Caki2 (cell line): ENCODE results near the gene CD300LF. TPM values are rescaled to one million over a fixed set of nuclear protein-coding genes. Genes with fewer than 3 reads are reported as not detected.

Experiments used
- DNase-seq: peaks from one replicate; pipeline ENCODE4 v3.0.0-alpha.2; 2015; ENCODE audit warnings: low read depth
- in situ Hi-C: cut with HindIII; loops from 2 replicates; pipeline ENCODE4 v1.10.0; 2016; ENCODE audit warnings: low sequenced_read_pairs, low pct_unique_long_range_greater_than_20kb, mixed read lengths
- total RNA-seq: library from RNA; depleted of rRNA; stranded (reverse); fragments of >200 nt; shearing (Covaris generic); gene quantifications from 2 replicates; pipeline ENCODE4 v1.2.3, GENCODE V29; 2014; ENCODE audit warnings: low replicate concordance; rRNA removed

CD300LF gene
- total RNA-seq, 1 experiment from 2014 or later = not detected

DNA sequence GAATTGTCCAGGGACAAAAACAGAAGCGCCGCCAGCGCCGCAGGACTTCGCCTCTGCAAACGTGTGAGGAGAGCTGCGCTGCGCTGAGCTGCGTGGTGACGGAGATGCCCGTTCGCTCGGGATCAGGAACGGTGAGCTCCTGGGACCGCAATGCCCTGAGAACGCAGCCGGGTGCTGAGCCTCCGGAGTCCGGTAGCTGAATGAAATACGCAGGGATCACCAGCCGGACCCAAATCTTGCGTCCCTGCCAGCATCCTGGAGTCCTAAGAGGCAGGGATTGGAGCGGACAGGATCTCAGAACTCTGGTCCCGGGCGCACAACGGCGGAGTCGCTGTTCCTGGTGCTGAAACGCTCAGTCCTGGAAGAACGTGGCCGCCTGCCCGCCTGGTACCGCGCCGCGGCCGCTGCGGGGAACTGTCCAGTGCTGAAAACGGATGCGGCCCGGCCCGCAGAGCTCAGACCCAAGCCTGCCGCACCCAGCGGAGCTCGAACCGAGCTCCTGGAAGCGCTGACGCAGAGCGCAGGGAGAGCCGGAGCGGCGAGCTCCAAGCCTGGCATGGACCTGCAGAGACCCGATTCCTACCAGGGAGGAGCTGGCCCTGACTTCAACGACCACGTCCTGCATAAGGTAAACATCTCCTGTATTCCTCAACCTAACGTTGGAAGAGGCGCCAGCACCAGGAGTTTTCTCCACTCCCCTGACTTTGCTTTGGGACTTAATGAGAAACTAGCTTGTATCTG lies 41.5 kb downstream of the CD300LF start:
- DNase-seq = peak; percentile 58
- in situ Hi-C loops = no loop called here

DNA sequence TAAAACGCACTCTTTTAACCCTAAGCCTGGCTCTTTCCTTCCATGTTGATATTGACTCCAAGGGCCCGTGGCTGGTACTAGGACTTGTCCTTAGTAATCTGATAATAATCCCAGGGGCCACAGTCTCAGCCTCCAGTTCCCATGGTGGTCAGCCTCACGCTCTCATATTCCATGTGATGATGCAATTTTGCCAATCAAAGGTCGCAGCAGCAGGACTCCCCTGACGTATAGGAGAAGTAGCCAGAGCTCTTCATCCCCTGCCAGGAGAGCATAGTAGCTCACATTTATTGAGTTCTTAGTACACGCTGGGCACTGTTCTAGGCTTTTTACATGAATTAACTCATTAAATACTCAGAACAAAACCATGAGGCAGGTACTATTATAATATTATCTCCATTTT lies 42.4 kb downstream of the CD300LF start:
- in situ Hi-C loops = no loop called here
- DNase-seq = no peak

DNA sequence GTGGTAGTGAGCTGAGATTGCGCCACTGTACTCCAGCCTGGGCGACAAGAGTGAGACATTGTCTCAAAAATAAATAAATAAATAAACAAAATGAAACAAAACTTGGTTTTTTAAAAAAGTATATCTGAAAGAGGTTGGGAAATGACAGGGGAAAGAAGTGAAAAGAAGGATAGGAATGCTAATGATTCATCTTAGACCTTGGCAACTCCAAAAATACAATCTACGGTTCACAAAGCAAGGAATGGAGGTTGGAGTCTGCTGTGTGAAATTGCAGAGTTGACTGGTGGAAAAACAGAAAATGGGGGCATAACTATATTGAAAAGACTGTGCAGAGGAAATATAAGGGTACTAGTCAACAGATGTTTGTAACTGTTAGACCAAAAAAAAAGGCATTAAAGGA lies 49.2 kb downstream of the CD300LF start:
- no peak for DNase-seq
- in situ Hi-C loops = no loop called here

DNA sequence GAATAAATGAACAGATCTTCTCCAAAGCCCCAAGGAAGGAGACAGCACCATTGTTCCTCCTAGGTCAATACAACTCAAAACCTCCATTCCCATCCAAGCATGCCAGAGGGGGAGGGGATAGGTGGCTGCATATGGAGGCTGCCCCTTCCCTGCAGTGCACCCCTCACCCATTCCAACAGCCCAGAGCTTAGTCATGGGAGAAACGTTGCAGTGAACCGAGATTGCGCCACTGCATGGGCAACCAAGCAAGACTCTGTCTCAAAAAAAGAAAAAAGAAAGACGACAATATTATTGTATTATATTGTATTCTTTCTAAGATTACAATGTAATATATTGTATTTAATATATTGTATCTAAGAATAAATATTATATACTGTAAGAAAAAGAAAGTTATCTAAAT lies 52.8 kb downstream of the CD300LF start:
- DNase-seq = peak; percentile 46
- in situ Hi-C loops = no loop called here

DNA sequence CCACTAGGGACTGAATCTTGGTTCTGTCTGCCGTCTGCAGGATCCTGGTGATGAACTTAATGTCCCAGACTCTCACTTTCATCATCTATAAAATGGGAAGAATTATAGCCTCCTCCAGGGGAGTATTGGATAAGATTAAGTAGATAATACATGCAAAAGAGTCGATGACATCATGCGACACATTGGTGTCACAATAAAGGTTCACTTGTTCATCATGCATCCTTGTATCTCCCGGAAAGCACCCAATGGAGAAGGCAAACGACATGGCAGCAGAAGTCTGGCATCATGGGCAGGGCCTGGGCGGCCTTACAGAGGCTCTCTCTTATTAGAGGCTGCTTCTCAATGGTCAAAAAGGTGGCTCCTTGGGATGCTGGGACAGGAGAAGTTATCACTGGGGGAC lies 54.1 kb downstream of the CD300LF start:
- no peak for DNase-seq
- in situ Hi-C loops = no loop called here

DNA sequence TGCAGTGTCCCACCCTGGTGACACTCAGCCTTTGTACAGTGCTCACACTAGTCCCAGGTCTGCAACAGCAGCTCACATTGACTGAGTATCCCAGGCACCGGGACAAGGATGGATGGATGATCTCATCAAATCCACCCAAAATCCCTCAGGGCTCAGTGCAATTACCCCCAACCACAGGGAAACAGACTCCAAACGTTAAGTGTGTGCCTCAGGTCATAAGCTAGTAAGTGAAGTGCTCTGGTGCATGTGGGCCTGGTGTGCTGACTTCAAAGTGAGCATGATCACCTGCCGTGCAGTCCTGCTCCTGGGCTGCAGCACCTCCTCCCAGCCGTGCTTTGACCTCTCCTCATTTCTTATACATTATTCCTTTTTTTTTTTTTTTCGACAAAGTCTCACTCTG lies 58.0 kb downstream of the CD300LF start:
- in situ Hi-C loops = no loop called here

DNA sequence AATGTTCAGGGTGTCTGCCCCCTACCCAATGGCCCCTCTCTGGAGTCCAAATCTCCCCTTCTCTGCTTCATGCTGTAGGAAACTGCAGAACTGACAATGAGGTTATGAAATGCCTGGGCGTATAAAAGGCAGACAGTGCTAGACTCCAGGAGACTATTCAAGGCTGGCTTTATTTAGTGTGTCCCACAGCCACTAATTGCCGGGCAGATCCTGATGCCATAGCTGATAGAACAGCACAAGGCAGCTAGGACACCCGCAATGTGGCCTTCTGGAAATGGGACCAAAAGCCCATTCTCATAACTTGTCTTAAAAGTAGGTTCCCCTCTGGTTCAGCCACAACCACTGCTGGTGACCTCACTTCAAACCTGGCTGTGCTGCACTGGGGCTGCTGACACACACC lies 60.7 kb downstream of the CD300LF start:
- in situ Hi-C loops = no loop called here
- no peak for DNase-seq

More for the DNA sequence above, 58.0 kb downstream of the CD300LF start:
- no peak for DNase-seq

DNA sequence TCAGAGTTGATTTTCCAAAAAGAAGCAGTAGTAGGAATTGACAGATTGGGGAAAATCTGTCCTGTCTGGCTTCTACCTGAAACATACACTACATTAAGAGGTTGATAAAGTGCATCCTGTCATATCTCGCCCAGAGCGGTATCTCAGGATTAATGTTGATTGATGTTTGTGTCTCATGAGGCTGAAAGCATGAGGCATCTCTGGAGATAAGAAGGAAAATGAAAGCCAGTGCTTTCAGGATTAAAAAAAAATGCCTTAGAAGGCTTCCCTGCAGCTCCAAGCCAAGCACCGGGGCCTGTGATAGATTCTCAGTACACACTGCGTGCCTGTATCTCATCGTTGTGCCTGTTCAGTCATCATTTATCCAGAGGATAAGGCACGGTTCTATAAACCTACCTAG lies 62.8 kb downstream of the CD300LF start:
- DNase-seq = no peak
- in situ Hi-C loops = no loop called here

DNA sequence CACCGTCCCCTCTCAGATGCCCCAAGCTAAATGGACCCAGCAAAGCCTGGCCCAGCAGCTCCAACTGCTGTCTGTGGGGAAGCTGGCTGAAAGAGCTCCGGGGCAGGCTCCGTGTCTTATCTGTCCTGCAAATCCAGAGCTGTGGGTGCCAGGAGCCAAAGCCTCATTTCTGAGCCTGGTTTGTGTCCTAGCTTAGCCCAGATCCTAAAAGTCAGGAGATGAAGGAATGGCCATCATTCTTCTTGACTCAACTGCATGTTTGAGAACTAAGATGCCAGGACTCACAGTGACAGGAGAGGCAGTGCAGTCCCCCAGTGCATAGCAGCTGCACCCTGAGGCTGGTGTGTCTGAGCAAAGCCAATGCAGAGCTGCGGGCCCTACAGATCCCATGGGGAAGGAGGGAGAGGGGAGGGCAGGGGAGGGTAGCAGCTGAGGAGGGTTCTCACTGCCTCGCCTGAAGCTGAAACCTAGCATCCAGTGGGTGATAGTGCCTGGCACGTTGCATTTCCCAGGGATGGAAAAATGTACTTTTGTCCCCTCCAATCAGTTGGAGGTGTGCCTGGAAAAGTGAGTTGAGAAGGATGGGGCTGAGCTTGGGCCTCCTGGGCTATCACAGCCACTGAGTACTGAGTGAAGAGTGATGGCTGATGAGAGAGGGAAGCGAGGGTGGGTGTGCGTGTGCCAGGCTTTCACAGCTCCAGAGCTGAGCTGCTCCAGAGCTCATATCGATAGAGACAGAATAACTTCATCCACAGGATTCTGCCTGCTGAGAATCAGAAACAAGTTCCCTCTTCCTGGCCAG lies 64.7 kb downstream of the CD300LF start:
- no peak for DNase-seq
- in situ Hi-C loops = no loop called here

DNA sequence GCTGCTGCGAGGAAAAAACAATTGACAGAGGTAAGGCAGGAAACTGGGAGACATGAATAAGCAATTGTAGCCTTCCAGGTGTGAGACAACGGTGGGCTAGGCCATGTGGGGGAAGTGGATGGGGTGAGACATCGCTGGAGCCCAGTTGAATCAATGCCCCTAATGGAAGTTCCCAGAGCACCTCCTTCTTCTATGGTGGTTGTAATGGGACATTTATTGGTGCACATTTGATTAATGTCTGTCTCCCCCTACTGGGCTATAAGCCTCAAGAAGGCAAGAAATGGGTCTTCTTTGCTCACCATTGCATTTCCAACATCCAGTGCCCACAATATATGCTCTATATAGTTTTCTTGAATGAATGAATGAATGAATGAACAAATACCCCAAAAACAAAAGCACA lies 66.5 kb downstream of the CD300LF start:
- in situ Hi-C loops = no loop called here
- no peak for DNase-seq

DNA sequence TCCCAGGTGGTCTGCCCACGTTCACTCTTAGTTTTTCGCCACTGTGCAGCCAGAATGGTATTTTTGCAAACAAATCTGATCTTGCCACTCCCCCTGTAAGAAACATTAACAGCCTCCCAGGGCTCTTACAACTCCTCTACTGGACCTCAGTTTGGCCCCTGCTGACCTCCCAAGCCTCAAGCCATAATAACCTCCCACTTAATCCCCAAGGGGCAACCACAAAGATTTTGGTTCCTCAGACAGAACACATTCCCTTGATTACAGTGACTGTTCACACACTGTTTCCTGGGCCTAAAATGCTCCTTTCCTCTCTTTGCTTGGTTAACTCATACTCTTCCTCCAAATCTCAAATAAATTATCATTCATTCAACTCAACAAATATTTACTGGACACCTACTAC lies 67.7 kb downstream of the CD300LF start:
- in situ Hi-C loops = no loop called here
- DNase-seq = no peak

DNA sequence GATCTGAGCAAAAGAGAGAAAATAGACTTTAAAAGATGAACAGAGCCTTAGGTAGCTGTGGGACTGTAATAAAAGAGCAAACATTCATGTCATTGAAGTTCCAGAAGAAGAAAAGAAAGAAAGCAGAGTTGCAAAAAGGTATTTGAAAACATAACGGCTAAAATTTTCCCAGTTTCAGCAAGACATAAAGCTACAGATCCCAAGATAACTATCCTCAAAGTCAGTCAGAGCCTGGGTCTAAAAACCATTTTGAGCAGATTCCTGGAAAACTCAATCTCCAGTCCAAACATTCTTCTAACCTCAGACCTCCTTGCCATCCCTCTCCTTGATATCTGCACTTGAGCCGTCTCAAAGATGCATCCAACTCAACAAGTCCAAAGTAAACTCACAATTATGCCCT lies 68.3 kb downstream of the CD300LF start:
- no peak for DNase-seq
- in situ Hi-C loops = no loop called here

Other genes starting within 250 kb of the CD300LF start
- gene CD300A, start 246.3 kb downstream of the CD300LF start, total RNA-seq = not detected in 2 replicates
- gene CD300LB, start 181.4 kb downstream of the CD300LF start, total RNA-seq = not detected in 2 replicates
- gene CD300C, start 166.8 kb downstream of the CD300LF start, total RNA-seq = not detected in 2 replicates
- gene CD300H, start 145.4 kb downstream of the CD300LF start, total RNA-seq = not detected in 2 replicates
- not detected in 2 replicates for gene CD300LD, start 120.6 kb downstream of the CD300LF start, total RNA-seq
- not detected in 2 replicates for gene CD300E, start 89.2 kb downstream of the CD300LF start, total RNA-seq
- not detected in 2 replicates for gene RAB37, start 24.3 kb upstream of the CD300LF start, total RNA-seq
- gene NHERF1, start 35.7 kb upstream of the CD300LF start, total RNA-seq = 5.2 and 21.0 TPM in 2 replicates
- gene NAT9, start 63.4 kb upstream of the CD300LF start, total RNA-seq = 36.6 and 36.8 TPM in 2 replicates
- gene GRIN2C, start 147.0 kb upstream of the CD300LF start, total RNA-seq = 0.51 and 1.3 TPM in 2 replicates
- 99.8 and 108 TPM in 2 replicates for gene FDXR, start 160.1 kb upstream of the CD300LF start, total RNA-seq
- gene FADS6, start 180.7 kb upstream of the CD300LF start, total RNA-seq = not detected in 2 replicates
- not detected in 2 replicates for gene USH1G, start 210.3 kb upstream of the CD300LF start, total RNA-seq
- not detected in 2 replicates for gene OTOP2, start 211.3 kb upstream of the CD300LF start, total RNA-seq
- not detected in 2 replicates for gene OTOP3, start 223.0 kb upstream of the CD300LF start, total RNA-seq